Panc1 (cell line): ENCODE data around the gene DGKD. TPM values are rescaled to one million over a fixed set of nuclear protein-coding genes. Genes with fewer than 3 reads are reported as not detected.

Experiments used
- ATAC-seq: fragments of 200-7000 bp; cut with Tn5 transposase; 2 replicates; pipeline ENCODE4 v1.9.1; 2020; ENCODE audit warnings: mild to moderate bottlenecking, moderate library complexity
- BruUV-seq: library from RNA; stranded (reverse); fragments of 400-500 nt; replicated peaks from 2 replicates; lab custom pipeline; 2021; lab: Mats Ljungman, UMichigan
- CTCF ChIA-PET: fragments of 300-600 bp; sonication (Branson Sonifier 250); formaldehyde crosslinking; loops from one replicate; lab custom pipeline; 2022; ENCODE audit warnings: antibody characterized with exemption; lab: Charles Lee
- POLR2A ChIA-PET: fragments of 300-600 bp; sonication (Branson Sonifier 250); formaldehyde crosslinking; loops from one replicate; lab custom pipeline; 2022; ENCODE audit warnings: antibody characterized with exemption; lab: Charles Lee
- DNase-seq: peaks from one replicate; pipeline ENCODE4 v3.0.0-alpha.2; 2010; ENCODE audit warnings: low read depth, low spot score
- H3K27ac ChIP-seq: 2 replicates; pipeline ENCODE4 v1.5.1; 2011; ENCODE audit warnings: mild to moderate bottlenecking, low read length, inconsistent platforms
- H3K27me3 ChIP-seq: fragments of 200-500 bp; sonication (Bioruptor generic); 2 replicates; pipeline ENCODE4 v1.6.0; 2014; ENCODE audit warnings: low read length, inconsistent platforms; ENCODE audit not compliant: control insufficient read depth, insufficient read depth
- H3K36me3 ChIP-seq: fragments of 200-500 bp; sonication (Bioruptor generic); 2 replicates; pipeline ENCODE4 v1.5.1; 2014; ENCODE audit warnings: inconsistent platforms, mild to moderate bottlenecking, low read length, moderate library complexity; ENCODE audit not compliant: control insufficient read depth, insufficient read depth
- H3K4me1 ChIP-seq: 2 replicates; pipeline ENCODE4 v1.5.1; 2011; ENCODE audit warnings: inconsistent platforms, mild to moderate bottlenecking, low read length, moderate library complexity; ENCODE audit not compliant: control insufficient read depth, insufficient read depth
- H3K4me3 ChIP-seq, 2 experiments: 2 replicates each; pipeline ENCODE4 v1.5.1; 2011 to 2012; ENCODE audit warnings: low read depth in 2 of 2, low read length in 2 of 2, mild to moderate bottlenecking in 2 of 2, inconsistent platforms in 1 of 2, moderate library complexity in 1 of 2
- H3K9me3 ChIP-seq: fragments of 200-500 bp; sonication (Bioruptor generic); 2 replicates; pipeline ENCODE4 v1.5.1; 2014; ENCODE audit warnings: low read depth, mild to moderate bottlenecking, inconsistent platforms, low read length, moderate library complexity; ENCODE audit not compliant: control insufficient read depth, insufficient read depth
- POLR2AphosphoS5 ChIP-seq: IDR thresholded peaks from 2 replicates; pipeline ENCODE4 v1.6.1; 2012; ENCODE audit warnings: mild to moderate bottlenecking, low read depth, low read length, moderate library complexity
- SIN3A ChIP-seq: IDR thresholded peaks from 2 replicates; pipeline ENCODE4 v1.6.1; 2012; ENCODE audit warnings: low read depth, mild to moderate bottlenecking, low read length, moderate library complexity, borderline replicate concordance; ENCODE audit not compliant: insufficient read depth
- TCF7L2 ChIP-seq: IDR thresholded peaks from 2 replicates; pipeline ENCODE4 v1.6.1; 2011; ENCODE audit warnings: mild to moderate bottlenecking, low read depth, low read length, inconsistent platforms
- in situ Hi-C: cut with HindIII; loops from 2 replicates; pipeline ENCODE4 v1.10.0; 2016; ENCODE audit warnings: low sequenced_read_pairs, low pct_unique_long_range_greater_than_20kb
- intact Hi-C: fragments of 100-400 bp; cut with micrococcal nuclease; formaldehyde crosslinking; loops from one replicate; pipeline ENCODE4 v1.10.0; 2022; ENCODE audit not compliant: unreplicated experiment
- total RNA-seq: library from RNA; stranded (reverse); gene quantifications from one replicate; pipeline ENCODE4 v1.2.1, GENCODE V29; 2021; ENCODE audit not compliant: unreplicated experiment
- TF ChIP-seq, protein P1 (sequence below), 2 experiments: IDR thresholded peaks; 2 replicates each; pipeline ENCODE4 v1.6.1; 2011 to 2012; ENCODE audit warnings: low read depth in 2 of 2, control low read depth in 1 of 2, low read length in 1 of 2, mild to moderate bottlenecking in 1 of 2, moderate library complexity in 1 of 2; ENCODE audit not compliant: insufficient read depth in 1 of 2
- TF ChIP-seq, protein P2 (sequence below): fragments of 450-650 bp; IDR thresholded peaks from 2 replicates; pipeline ENCODE4 v1.5.1; 2017; ENCODE audit warnings: mild to moderate bottlenecking

DGKD gene
- total RNA-seq, 1 experiment from 2014 or later, result 89.0 TPM

DNA sequence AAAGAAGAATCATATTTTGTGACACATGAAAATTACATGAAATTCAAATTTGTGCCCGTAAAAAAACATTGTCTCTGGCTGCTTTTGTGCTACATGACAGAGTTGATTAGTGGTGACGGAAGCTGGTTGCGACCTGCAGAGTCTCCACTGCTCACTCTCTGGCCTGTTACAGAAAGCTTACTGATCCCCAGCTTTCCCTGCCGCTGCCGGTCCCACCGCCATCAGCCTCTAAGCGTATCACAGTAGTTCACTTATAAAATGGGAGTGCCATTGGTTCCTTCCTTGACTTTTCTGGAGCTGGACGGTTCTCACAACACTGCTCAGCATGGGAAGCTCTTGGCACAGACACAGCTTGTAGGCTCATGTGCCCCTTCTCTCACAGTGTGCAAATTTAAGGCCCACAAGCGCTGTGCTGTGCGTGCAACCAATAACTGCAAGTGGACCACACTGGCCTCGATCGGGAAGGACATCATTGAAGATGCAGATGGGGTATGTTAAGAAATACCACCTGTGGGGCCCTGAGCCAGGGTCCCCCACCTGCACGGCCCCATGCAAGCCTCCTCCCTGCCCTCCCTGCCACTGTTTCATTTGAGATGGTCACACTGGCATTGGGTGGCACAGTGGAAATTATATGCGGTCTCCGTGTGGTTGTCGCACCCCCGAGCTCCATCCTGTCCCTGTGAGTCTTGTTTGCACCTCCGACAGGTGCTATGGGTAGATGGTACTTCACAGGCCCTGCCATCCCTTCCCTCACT is 81.3 kb downstream of the DGKD start:
- H3K4me3 ChIP-seq, result no peak overlapping the region
- no peaks in the 10 kb centered on the region for H3K9me3 ChIP-seq
- peaks cover 9% of the 10 kb centered on the region for H3K36me3 ChIP-seq
- TF ChIP-seq TCF7L2 (no peak), SIN3A (no peak), POLR2AphosphoS5 (no peak)
- TF ChIP-seq, protein P1, sequence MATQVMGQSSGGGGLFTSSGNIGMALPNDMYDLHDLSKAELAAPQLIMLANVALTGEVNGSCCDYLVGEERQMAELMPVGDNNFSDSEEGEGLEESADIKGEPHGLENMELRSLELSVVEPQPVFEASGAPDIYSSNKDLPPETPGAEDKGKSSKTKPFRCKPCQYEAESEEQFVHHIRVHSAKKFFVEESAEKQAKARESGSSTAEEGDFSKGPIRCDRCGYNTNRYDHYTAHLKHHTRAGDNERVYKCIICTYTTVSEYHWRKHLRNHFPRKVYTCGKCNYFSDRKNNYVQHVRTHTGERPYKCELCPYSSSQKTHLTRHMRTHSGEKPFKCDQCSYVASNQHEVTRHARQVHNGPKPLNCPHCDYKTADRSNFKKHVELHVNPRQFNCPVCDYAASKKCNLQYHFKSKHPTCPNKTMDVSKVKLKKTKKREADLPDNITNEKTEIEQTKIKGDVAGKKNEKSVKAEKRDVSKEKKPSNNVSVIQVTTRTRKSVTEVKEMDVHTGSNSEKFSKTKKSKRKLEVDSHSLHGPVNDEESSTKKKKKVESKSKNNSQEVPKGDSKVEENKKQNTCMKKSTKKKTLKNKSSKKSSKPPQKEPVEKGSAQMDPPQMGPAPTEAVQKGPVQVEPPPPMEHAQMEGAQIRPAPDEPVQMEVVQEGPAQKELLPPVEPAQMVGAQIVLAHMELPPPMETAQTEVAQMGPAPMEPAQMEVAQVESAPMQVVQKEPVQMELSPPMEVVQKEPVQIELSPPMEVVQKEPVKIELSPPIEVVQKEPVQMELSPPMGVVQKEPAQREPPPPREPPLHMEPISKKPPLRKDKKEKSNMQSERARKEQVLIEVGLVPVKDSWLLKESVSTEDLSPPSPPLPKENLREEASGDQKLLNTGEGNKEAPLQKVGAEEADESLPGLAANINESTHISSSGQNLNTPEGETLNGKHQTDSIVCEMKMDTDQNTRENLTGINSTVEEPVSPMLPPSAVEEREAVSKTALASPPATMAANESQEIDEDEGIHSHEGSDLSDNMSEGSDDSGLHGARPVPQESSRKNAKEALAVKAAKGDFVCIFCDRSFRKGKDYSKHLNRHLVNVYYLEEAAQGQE (IDR thresholded peaks at IDR 0.05; ENCODE audit: insufficient read depth in 1 of 2, low read depth in 2 of 2, low read length in 1 of 2), result no peak
- TF ChIP-seq, protein P2, sequence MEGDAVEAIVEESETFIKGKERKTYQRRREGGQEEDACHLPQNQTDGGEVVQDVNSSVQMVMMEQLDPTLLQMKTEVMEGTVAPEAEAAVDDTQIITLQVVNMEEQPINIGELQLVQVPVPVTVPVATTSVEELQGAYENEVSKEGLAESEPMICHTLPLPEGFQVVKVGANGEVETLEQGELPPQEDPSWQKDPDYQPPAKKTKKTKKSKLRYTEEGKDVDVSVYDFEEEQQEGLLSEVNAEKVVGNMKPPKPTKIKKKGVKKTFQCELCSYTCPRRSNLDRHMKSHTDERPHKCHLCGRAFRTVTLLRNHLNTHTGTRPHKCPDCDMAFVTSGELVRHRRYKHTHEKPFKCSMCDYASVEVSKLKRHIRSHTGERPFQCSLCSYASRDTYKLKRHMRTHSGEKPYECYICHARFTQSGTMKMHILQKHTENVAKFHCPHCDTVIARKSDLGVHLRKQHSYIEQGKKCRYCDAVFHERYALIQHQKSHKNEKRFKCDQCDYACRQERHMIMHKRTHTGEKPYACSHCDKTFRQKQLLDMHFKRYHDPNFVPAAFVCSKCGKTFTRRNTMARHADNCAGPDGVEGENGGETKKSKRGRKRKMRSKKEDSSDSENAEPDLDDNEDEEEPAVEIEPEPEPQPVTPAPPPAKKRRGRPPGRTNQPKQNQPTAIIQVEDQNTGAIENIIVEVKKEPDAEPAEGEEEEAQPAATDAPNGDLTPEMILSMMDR, result no peak
- peaks cover 3% of the 10 kb centered on the region; the same call in 1 of the 2 replicates for H3K4me1 ChIP-seq
- no peak for ATAC-seq
- intact Hi-C loops (no loop called here), in situ Hi-C loops (no loop called here)
- no TSS peak for BruUV-seq
- H3K27ac ChIP-seq, result no peak overlapping the region
- ChIA-PET CTCF (no interaction called here), POLR2A (no interaction called here)
- no peak for DNase-seq
- H3K27me3 ChIP-seq, result no peaks in the 10 kb centered on the region

DNA sequence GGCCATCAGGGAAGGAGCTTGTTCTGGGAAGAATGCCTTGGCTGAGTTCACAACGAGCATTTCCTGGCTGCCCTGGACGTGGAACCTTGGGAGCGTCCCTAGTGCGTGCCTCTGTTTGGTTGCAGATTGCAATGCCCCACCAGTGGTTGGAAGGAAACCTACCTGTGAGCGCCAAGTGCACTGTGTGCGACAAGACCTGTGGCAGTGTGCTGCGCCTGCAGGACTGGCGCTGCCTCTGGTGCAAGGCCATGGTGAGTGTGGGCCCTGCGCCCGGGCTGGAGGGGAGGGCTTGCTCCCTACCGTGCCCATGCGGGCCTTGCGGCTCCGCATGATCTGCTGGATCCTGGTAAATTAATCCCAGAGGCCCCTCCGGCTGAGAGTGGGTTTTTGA is 81.9 kb downstream of the DGKD start:
- no peaks in the 10 kb centered on the region for H3K9me3 ChIP-seq
- ATAC-seq, result no peak
- TF ChIP-seq POLR2AphosphoS5 (no peak), TCF7L2 (no peak), SIN3A (no peak)
- TF ChIP-seq, protein P1 (IDR thresholded peaks at IDR 0.05; ENCODE audit: insufficient read depth in 1 of 2, low read depth in 2 of 2, low read length in 1 of 2), result no peak
- TF ChIP-seq, protein P2, result no peak
- H3K27ac ChIP-seq, result no peak overlapping the region
- H3K4me3 ChIP-seq, result no peak overlapping the region
- peaks cover 9% of the 10 kb centered on the region for H3K36me3 ChIP-seq
- CTCF ChIA-PET, result no interaction called here
- POLR2A ChIA-PET, result no interaction called here
- intact Hi-C loops (no loop called here), in situ Hi-C loops (no loop called here)
- no peak for DNase-seq
- H3K27me3 ChIP-seq, result no peaks in the 10 kb centered on the region
- no peaks in the 10 kb centered on the region for H3K4me1 ChIP-seq
- no TSS peak for BruUV-seq
